22Rv1 (cell line): ENCODE measurements around the gene RNF180.

ENCODE experiments used
- ZFX ChIP-seq: fragments of 450-650 bp; IDR thresholded peaks from 2 replicates; pipeline ENCODE4 v1.6.1; 2017; ENCODE audit warnings: antibody characterized with exemption, borderline replicate concordance
- TF ChIP-seq, protein P1 (sequence below): fragments of 450-650 bp; IDR thresholded peaks from 2 replicates; pipeline ENCODE4 v1.5.1; 2017; ENCODE audit warnings: mild to moderate bottlenecking

DNA sequence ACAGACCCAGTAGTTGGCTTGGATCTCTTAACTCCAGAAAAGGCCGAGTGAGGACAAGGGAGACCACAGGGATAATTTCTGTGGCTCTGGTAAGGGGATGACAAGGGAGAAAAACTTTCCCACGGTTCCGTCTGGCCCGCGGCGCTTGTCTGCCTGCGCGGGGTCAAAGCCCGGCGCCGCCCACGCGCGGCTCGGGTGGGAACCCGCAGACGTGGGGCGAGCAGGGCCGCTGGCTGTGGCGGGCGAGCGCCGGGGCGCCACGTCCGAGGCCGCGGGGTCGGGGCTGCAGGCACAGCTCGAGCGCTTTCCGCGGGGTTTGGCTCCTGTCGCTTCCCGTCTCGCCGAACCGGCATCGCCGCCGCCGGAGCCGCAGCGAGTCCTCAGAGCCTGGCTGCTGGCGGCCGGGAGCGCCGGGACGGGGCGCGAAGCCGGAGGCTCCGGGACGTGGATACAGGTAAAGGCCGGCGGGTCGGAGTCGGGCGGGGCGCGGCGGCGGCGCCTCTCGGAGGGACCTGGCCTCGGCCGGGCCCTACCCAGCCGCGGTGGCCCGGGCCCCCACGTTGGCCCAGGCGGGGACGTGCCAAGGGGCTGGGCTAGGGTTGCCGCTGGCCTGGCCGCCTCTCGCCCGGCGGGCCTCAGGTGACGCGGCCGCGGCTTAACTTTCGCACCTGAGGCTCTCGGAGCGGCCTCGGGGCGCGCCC, at the start of gene RNF180:
- TF ChIP-seq, protein P1, sequence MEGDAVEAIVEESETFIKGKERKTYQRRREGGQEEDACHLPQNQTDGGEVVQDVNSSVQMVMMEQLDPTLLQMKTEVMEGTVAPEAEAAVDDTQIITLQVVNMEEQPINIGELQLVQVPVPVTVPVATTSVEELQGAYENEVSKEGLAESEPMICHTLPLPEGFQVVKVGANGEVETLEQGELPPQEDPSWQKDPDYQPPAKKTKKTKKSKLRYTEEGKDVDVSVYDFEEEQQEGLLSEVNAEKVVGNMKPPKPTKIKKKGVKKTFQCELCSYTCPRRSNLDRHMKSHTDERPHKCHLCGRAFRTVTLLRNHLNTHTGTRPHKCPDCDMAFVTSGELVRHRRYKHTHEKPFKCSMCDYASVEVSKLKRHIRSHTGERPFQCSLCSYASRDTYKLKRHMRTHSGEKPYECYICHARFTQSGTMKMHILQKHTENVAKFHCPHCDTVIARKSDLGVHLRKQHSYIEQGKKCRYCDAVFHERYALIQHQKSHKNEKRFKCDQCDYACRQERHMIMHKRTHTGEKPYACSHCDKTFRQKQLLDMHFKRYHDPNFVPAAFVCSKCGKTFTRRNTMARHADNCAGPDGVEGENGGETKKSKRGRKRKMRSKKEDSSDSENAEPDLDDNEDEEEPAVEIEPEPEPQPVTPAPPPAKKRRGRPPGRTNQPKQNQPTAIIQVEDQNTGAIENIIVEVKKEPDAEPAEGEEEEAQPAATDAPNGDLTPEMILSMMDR, result no peak
- no peak for TF ChIP-seq ZFX
